GM08714 (cell line): ENCODE results near the gene LSM3.
"Not testable (repeated sequence)": the region's sequence is repeated elsewhere in the genome, so short reads cannot be mapped to it uniquely, and the experiment has no call there.

ENCODE experiments used
- H3K4me3 ChIP-seq: fragments of 200-500 bp; sonication (Bioruptor generic); 2 replicates; pipeline ENCODE4 v1.5.1; 2014; ENCODE audit warnings: mild to moderate bottlenecking, low read length, inconsistent platforms
- ZNF274 ChIP-seq: IDR thresholded peaks from 2 replicates; pipeline ENCODE4 v1.6.1; 2012; ENCODE audit warnings: mild to moderate bottlenecking, low read depth, low read length

LSM3 gene

DNA sequence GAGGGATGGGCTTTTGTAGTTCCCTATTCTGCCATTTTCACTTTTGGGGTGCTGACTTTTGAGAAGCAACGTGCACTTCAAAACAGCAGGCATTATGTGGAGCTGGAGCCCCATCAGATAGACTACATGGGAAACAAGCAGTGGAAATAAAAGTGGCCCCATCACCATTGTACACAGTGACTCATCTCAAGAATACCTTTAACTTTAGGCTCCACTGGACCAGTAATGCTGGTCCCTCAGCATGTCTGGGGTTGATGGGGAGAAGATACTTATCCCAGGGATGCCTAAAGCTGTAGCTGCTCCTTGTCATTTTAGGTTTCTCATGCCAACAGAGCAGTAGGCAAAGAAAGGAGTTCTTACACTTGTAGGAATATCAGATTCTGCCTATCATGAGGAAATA is 45.0 kb downstream of the LSM3 start:
- no peak for TF ChIP-seq ZNF274
- no peak overlapping the region for H3K4me3 ChIP-seq

DNA sequence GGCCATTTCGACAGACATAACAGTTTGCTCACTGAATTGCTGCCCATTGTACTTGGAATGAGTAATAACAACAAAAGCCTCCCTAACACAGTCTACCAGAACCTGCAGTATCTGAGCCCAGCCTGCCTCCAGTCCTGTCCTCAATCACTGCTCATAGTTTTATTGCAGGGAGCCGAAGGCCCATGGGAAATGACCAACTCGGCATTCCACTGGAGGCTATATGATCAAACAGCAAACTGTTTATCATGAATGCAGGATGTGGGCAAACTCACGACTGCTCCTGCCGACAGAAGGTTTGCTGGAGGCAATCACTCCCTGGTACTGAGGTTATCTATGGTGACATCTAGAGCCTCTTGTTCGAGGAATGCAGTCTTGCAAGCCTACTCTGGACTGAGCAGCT is 46.3 kb downstream of the LSM3 start:
- TF ChIP-seq ZNF274 = no peak
- no peak overlapping the region for H3K4me3 ChIP-seq

DNA sequence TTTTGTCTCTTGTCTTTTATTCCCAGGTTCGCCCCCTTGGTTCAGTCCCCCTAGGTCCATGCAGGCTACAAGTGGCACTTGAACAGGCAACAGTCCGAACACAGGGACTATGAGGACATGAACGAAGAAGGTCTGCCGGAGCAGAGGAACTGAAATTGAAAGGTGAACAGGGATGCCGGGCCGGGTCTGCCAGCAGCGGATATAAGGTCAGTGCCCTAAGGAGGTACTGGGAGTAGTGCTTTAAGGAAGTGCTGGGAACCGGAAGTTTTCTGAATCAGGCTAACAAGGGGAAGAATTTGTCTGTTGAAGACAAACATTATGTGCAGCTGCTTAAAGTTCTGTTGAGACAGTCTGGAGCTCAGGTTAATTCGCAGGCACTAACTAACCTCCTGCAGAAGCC is 46.8 kb downstream of the LSM3 start:
- no peak overlapping the region for H3K4me3 ChIP-seq

DNA sequence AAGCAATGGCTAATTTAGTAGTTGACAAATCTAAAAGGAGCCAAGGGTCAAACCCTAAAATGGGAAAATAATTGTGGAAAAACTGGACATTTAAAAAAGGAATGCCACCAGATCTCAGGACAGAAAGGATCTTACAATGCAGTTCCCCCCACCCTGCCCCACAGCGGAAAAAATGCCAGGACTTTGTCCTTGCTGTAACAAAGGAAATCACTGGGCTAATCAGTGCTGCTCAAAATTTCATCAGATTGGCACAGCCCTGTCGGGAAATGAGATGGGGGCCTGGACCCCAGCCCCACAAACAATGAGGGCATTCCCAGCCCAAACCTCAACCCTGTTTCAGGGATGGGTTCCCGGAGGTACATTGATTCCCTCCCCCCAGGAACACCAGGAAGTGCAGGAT is 47.7 kb downstream of the LSM3 start:
- H3K4me3 ChIP-seq = not testable (repeated sequence)

More for the DNA sequence above, 46.8 kb downstream of the LSM3 start:
- TF ChIP-seq ZNF274 = no peak

DNA sequence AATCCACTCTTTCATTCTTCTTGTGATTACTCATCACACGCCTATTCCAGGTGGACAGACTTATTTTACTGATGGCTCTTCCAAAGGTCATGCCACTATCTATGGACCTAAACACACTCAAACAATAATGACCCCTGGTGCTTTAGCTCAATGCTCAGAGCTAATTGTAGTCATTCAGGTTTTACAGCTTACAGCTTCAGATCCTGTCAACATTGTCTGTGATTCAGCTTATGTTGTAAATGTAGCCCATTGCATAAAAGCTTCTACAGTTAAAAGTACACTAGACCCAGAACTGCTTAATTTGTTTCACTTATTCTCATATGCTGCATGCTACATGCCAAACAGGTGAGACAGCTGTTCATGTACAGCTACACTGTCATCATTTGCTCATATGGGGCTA is 49.2 kb downstream of the LSM3 start:
- no peak overlapping the region for H3K4me3 ChIP-seq
- no peak for TF ChIP-seq ZNF274

DNA sequence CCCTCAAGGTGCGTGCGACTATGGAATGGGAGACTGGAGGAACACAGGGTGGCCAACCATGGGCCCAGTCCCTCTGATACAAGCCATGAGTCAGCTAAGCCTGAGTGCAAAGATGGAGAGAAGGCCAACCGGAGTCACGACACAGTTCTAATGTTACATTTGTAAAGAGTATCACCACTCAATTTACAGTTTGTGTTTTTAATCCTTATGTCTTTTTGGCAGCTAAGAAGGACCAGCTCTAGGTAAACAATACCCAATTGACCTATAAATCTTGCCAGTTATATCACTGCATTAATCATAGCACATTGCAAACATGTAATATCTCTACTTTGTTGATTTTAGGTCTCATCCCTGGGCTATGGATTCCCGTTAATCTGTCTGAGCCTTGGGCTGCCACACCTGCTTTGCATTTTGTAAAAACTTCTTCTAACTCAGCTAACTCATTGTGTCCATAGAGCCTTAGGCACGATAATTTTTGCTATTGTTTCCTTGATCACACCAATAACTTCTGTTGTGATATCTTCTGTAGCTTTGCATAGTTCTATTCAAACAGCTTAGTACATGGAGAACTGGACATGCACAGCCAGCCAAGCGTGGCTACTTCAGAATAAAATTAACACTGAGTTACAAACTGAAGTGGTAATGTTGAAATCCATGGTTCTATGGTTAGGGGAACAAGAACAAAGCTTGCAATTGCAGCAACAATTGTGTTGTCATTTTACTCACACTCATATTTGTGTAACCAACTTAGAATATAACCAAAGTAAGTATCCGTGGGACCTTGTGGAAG is 50.3 kb downstream of the LSM3 start:
- TF ChIP-seq ZNF274 = no peak
- H3K4me3 ChIP-seq = no peak overlapping the region

DNA sequence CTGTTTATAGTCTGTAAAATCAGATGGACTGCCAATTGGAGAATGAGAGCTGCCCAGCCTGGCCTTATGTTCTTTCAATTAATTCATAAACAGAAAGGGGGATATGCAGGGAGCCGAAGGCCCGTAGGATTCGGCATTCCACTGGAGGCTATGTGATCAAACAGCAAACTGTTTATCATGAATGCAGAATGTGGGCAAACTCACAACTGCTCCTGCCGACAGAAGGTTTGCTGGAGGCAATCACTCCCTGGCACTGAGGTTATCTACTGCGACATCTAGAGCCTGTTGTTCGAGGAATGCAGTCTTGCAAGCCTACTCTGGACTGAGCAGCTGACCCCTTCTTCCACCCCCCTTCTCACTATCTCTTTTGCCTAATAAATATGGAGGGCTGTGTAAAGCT is 51.1 kb downstream of the LSM3 start:
- H3K4me3 ChIP-seq = not testable (repeated sequence)

DNA sequence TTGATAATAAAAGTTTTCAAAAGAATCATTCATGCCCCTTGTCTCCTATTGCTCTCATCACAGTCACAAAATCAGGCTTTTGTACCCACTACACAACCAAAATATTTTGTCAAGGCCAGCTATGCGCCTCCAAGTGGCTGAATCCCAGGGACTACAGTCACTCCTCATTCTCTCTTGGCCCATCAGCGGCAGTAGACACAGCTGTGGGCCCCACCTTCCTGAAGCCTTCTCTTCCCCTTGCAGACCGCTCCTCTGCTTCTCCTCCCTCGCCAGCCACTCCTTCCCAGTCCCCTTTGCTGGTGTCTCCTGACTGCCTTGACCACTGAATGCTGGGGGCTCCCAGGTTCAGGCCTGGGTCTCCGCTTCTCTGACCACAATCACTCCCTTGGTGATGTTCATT is 52.1 kb downstream of the LSM3 start:
- no peak for TF ChIP-seq ZNF274

DNA sequence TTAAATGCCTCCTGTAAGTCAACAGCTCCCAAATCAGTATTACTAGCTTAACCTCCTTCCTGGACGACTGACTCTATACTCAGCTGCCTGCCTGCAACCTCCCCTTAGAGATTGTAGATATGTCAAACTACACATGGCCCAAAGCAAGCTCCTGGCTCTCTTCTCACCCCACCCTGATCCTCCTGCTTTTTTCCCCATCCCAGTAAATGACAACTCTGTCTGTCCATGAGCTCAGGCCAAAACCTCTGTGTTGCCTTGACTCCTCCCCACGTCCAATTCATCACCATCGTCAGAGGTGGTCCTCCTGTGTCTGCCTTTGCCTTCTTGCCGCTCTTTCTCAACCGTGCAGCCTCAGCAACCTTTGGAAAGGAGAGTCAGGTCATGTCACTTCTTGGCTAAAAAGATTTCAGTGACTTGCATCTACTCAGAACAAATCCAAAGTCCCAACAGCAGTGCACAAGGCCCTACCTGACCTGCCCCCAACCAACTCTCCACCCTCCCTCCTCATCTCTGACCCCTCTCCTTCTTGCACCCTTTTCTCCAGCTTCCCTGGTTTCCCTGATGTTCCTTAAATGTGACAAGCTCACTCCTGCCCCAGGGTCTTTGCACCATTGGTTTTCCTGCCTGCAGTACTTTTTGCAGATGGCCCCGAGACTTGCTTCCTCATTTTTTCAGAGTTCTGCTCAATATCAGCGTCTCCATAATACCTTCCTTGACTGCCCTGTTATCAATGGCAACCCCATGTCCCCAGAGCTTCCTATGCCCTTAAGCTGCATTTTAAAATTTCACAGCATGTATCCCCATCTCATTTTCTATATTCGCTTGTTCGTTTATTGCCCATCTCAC is 52.8 kb downstream of the LSM3 start:
- TF ChIP-seq ZNF274 = no peak

More for the DNA sequence above, 52.1 kb downstream of the LSM3 start:
- no peak overlapping the region for H3K4me3 ChIP-seq

DNA sequence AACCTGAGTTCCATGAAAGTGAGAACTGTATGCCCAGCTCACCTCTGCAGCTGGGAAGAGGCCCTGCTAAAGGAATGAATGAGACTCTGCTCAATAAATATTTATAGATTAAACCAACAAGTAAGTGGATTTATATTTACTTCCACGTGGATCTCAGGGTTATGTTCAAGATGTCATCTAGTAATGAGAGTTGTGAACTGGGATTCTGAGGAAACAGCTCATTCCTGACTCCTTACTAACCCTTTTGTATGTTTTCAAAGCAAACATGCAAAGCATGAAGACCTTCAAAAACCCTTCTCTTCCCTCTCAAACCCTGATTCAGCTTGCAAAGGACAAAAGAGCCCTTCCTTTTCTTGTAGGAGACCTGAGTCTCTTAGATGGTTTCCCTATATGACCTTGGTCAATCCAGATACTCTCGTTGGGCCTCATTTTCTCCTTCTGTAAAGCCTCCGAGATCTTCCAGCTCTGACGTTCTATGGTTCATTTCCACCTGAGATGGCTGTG is 53.4 kb downstream of the LSM3 start:
- no peak overlapping the region for H3K4me3 ChIP-seq
- TF ChIP-seq ZNF274 = no peak

More for the DNA sequence above, 52.8 kb downstream of the LSM3 start:
- no peak overlapping the region for H3K4me3 ChIP-seq

DNA sequence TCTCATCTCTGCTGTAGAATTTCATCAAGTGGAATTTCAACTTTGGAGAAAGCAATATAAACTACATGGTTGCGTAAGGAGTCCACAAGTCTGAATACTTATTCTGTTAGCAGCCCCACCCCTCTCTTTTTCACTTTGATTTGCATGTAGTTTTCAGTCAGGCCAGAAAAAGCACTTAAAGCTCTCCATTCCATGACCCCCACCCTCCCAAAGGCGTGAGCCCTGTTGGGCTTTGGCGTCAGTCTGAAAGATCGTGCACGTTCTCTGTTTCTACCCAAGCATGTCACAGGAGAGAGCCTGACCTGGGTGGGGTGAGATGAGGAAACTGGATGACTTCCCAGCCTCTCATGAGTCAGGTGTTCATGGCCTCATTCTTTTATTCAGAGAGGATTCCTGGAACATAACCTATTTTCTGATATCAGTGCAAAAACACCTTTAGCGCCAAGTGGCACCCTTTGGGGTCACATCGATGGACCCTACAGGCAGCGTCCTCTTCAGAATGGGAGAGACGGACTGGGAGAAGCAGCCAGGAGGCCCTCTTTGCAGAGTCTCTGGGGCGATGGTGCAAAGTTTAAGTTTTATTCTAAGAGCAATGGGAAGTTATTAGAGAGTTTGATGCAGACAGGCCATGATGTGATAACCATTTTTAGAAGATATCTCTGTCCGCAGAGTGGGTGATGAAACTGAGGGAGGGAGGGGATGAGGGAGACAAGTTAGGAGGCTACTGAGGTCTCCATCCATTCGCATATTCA is 55.8 kb downstream of the LSM3 start:
- TF ChIP-seq ZNF274 = no peak
- no peak overlapping the region for H3K4me3 ChIP-seq

DNA sequence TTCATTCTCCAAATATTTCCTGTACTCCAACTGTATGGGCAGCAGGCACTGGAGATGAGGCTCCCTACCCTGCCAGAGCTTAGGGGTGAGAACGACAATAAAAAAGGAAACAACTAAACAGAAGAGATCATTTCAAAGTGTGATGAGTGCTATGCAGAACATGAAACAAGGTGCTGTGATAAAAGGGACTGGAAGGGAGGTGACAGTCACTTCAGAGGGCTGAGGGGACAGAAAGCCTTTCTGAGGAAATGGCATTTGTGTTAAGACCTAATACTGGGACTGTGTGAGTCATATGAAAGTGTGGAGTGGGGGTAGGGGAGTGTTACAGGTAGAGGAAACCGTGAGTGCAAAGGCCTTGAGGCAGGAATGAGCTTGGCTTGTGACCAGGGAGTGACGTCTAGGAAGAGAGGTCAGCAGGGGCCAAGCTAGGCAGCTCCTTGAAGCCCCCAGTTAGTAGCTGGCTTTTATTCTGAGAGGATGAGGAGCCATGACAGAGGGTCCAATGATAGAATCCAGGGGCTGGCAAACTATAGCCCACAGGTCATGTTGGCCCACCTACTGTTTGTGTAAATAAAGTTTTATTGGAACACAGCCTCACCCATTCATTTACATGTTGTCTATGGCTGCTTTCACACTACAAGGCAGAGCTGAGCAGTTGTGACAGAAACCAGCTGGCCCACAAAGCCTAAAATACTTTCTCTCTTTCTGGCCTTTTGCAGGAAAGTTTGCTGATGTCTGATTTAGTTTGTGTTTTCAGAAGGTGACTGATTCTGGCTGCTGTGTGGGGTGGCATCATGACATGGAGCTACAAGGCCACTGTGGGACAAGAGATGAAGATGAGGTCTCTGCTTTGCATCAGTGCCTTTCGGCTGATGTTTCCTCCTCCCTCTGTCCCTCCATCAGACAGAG is 56.6 kb downstream of the LSM3 start:
- TF ChIP-seq ZNF274 = no peak
- H3K4me3 ChIP-seq = no peak overlapping the region

DNA sequence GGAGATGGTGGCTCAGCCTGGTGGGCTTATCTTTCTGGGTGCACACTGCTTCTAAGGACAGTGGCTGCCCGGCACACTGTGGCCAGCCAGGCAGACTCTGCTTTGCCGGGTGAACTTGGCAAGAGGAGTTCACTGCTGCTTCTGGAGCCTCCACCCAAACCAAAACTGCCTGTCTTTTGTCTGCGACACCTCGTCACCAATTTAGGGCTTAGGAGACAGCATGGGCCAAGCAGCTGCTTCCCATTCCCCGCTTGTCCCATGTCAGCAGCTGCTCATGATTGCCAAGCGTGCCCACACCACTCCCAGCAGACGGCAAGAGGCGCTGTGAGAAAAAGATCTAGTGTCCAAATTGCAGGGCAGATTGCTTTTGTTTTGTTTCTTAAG is 57.3 kb downstream of the LSM3 start:
- no peak overlapping the region for H3K4me3 ChIP-seq
- TF ChIP-seq ZNF274 = no peak
